ENCODE results near the gene NRCAM.
A peak's percentile ranks its signal among the peaks of the same experiment; 100 is the strongest.
"Not testable (repeated sequence)": the region's sequence is repeated elsewhere in the genome, so short reads cannot be mapped to it uniquely, and the experiment has no call there.

Gene NRCAM

DNA sequence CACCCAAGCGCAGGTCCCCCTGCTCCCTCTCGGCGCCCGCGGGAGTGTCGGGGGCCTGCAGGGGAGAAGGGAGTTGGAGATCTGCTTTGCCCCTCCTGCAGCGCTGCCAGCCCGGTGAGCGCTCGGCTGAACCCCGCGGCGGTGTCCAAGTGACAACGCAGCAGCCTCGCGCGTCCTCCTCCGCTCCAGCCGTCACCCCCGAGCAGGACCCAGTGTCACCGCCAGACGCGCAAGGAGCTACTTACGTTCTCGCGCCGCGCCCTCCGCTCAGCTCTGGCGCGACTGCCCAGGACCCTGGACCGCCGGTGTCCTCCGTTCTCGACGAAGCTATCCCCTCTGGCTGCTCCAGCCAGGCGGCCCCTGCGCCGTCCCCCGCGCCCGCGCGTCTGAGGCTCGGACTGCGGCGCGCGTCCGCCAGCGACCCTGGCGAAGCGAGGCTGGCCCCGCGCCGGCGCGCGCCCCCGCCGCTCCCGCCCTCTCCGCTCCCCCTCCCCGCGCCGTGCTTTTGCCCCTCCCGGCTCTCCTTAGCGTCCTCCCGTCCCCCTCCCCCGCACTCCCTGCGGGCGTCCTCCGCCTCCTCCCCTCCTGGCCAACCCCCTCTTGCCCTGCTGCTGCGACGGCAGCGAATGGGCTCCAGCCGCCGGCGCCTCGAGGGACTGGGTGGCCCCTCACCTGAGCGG, at the start of gene NRCAM:
NRCAM (minus strand) TSS at position 439 of the 680 bp plus-strand sequence. CDS start 216,372 bp downstream, outside the sequence.
- no peak for DNase-seq (ENCODE audit: low read depth in 2 of 2)

- not testable (repeated sequence) for DNase-seq (ENCODE audit: low read depth in 2 of 2)
Measured at GRCh38 chr7:108504576-108504975, 48.3 kb upstream of the NRCAM start.

DNA sequence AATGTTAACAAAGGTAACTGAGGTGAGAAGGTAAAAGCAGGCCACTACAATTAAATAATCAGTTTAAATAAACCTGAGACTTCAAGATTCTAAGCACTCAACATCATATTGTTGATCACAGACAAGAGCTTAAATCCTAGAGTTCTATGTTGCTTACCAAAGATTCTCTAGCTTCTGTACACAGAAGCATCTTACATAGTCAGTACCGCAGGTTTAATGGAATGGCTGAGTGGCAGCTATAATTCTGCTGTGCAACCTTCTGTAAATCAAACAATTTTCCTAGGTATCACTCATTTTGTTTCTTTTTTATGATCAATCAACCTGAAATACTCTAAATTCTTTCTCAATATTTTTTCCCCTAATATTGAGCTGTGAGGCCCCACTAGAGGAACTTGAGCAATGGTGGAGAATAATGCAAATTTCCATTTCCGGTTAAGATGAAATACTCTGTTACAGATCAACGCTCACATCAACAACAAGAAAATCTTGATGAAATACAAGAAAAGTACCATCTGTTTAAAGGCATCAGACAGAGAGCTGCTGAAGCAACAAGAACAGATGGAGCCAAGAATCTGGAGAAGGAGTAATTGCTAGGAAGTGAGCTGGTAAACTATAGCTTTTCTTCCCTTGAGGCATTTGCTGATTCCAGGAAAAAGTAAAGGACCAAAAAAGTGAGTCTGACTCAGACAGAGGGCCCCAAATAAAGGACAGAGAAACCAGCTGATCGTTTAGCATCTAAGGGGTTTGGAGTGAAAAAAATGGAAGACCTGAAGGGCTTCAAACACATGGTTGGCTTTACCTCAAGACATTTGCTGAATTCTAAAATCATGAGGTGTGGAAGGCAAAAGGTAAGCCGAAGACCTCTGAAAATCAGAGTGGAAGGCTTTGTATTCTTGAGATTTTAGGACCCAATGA, 47.1 kb upstream of the NRCAM start:
- DNase-seq (ENCODE audit: low read depth in 2 of 2), result no peak

DNA sequence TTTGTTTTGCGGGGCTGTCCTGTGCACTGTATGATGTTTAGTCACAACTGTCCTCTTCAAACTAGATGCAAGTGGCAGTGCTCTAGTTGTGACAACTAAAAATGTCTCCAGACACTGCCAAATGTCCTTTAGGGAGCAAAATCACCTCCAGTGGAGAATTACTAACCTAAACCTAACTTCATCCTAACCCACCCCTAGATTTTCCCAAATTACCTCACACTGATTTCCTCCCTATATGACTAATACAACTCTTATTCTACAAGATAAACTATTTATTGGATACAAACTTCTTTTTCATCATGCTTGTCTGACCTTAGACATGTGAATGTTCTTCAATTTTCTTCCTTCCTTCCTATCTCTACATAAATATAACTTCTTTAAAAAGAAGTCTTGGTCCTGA, 43.3 kb upstream of the NRCAM start:
- DNase-seq (ENCODE audit: low read depth in 2 of 2), result no peak

- no peak for DNase-seq (ENCODE audit: low read depth in 2 of 2)
Measured at GRCh38 chr7:108498481-108498880, 42.2 kb upstream of the NRCAM start.

GRCh38 chr7:108497082-108497725, 41.0 kb upstream of the NRCAM start:
- peak; percentile 4 to 10 for DNase-seq (ENCODE audit: low read depth in 2 of 2)

DNA sequence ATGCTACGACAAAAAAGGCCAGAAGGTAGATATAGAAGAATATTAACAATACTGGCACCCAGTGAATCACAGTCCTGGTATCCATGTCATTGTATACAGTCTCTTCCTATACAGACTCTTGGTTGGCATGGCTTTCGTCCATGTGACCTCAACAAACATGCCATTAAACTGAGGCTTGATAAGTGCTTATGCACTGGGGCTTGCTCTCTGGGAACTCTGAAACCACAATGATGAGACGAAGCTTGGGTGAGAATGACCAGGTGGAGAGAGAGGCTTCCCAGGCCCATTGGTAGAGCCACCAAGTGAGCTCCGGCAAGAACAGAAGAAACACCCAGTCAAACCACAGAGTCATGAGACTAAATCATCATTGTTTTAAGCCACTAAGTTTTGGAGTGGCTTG, 36.5 kb upstream of the NRCAM start:
- DNase-seq (ENCODE audit: low read depth in 2 of 2), result no peak

- no peak for DNase-seq (ENCODE audit: low read depth in 2 of 2)
Measured at GRCh38 chr7:108488768-108489538, 32.7 kb upstream of the NRCAM start.

GRCh38 chr7:108487646-108488045, 31.4 kb upstream of the NRCAM start:
- no peak for DNase-seq (ENCODE audit: low read depth in 2 of 2)

DNA sequence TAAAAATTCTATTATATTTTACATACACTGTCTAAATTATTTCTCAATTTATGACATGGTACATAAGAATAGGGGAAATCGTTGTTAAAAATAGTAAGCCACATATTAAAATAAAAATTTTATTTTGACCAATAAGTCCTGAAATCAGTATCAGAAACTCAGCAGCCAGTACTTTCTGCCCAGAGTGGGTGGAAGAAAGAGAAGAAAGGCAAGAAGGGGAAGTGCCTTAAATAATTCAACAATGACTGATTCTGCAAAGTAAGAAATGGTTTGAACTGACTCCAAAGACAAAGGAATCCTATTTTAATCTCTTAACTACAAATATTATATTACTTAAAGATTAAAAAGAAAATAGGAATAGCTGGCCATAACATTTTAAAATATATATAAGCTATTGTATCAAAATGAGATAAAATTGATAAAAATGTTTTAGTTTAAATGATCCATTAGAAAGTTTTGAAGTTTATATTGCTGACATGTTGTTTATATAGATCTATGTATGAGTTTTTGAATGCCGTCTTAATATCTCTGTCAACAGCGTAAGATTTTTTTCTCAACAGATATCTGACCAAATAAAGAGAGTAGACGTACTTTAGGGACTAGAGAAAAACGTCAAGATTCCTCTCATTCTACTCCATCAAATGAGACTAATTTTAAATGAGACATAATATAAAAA, 30.2 kb upstream of the NRCAM start:
- DNase-seq (ENCODE audit: low read depth in 2 of 2), result no peak

GRCh38 chr7:108484137-108484536, 27.9 kb upstream of the NRCAM start:
- no peak for DNase-seq (ENCODE audit: low read depth in 2 of 2)

- DNase-seq (ENCODE audit: low read depth in 2 of 2), result no peak
Measured at GRCh38 chr7:108480311-108480710, 24.1 kb upstream of the NRCAM start.

DNA sequence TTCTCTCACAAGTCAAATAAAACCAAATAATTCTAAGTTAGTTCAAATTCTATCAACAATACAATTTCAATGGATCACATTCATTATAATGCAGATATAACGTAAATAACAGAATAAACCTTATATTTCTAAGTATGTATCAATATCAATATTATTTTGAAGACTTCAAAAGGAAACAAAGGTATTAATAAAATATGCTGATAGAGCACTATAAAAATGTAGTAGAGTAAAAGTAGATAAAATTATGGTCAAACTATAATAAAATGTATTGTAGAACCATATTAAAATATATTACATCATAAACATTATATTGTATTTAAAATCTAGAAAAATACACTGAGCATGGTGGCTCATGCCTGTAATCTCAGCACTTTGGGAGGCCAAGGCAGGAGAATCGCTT, 23.5 kb upstream of the NRCAM start:
- no peak for DNase-seq (ENCODE audit: low read depth in 2 of 2)

- no peak for DNase-seq (ENCODE audit: low read depth in 2 of 2)
Measured at GRCh38 chr7:108479118-108479517, 22.9 kb upstream of the NRCAM start.

DNA sequence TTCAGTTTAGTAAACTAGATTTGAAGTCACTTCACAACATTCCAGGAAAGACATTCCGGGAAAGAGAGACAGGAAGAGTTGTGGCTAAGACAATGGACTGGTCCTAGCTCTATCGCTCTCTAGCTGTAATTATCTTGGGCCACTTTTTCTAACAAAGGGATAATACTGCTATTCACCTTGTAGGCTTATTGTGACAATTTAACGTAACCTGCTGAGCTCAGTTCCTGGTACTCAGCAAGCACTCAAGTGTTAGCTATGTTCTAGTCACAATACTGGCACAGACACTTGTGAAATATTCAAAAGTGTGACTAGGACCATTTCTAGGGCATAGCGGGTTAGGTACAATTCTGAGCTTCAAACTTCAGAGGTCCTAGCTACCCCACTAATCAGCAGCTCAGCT, 12.0 kb upstream of the NRCAM start:
- DNase-seq (ENCODE audit: low read depth in 2 of 2), result no peak

GRCh38 chr7:108467391-108467790, 11.2 kb upstream of the NRCAM start:
- DNase-seq (ENCODE audit: low read depth in 2 of 2), result no peak

DNA sequence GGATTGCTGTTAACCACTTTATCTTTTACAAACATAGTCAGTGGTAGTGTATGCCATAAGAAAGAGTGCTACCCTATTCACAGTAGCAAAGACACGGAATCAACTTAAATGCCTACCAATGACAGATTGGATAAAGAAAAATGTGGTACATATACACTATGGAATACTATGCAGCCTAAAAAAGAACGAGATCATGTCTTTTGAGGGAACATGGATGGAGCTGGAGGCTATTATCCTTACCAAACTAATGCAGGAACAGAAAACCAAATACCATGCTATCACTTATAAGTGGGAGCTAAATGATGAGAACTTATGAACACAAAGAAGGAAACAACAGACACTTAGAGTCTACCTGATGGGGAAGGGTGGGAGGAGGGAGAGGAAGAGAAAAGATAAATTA, 10.1 kb upstream of the NRCAM start:
- not testable (repeated sequence) for DNase-seq (ENCODE audit: low read depth in 2 of 2)

GRCh38 chr7:108464743-108465142, 8.5 kb upstream of the NRCAM start:
- no peak for DNase-seq (ENCODE audit: low read depth in 2 of 2)

DNA sequence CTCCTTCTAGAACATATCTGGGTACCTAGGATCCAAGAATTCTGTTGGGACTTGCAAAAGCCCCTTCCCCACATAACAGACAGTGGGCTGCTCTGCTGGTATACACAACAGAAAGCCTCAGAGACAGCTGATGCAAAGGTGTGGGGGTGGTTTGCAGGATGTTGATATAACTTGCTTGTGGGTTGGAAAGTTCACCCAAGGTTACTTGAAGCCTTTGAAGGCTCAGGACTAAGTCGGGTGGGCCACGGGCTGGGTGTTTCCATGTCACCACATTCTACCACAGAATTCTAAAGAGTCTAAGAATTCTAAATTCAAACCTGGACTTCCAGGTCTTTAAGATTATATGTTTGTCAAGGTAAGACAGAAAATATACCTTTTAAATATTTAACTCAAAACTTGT, 7.4 kb upstream of the NRCAM start:
- no peak for DNase-seq (ENCODE audit: low read depth in 2 of 2)

DNA sequence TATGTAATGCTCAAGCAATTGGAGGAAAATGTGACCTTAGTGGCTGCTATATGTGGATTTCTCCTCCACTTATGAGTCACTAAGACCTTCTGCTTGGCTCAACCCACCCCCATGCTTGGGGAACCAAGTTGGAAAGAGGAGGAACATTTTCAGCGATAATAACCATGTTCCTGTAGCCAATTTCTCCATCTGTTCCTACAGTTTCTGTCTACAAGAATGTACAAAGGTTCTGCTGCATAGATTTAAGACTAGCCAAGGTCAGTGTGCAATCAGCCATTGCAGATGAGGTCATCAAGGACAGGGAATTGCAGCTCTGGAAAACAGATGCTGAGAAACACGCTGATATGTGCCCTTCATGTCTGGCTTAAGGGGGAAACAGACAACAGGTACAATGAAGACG, 5.6 kb upstream of the NRCAM start:
- no peak for DNase-seq (ENCODE audit: low read depth in 2 of 2)

GRCh38 chr7:108460964-108461363, 4.7 kb upstream of the NRCAM start:
- DNase-seq (ENCODE audit: low read depth in 2 of 2), result no peak
